SH-SY5Y (cell line): Measurements from ENCODE around the gene GAS1.

Source experiments
- GATA2 ChIP-seq: IDR thresholded peaks from 2 replicates; pipeline ENCODE4 v1.6.1; 2011; ENCODE audit warnings: mild to moderate bottlenecking, low read depth, low read length
- GATA3 ChIP-seq: IDR thresholded peaks from 2 replicates; pipeline ENCODE4 v1.6.1; 2011; ENCODE audit warnings: low read depth, mild to moderate bottlenecking, low read length, moderate library complexity

DNA sequence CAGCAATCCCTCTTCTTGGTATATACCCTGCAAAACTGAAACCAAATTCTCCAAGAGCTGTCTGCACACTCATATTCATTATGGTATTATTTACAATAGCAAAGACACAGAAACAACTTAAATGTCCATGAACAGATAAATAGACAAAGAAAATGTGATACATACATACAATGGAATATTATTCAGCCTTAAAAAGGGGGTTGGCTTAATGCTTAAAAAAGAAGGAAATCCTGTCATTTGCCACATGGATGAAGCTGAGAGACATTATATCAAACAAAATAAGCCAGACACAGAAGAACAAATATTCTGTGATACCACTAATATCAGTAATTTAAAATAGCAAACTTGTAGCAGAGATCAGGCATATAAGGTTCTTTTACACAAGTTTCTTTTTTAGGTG is 46.5 kb upstream of the GAS1 start:
- TF ChIP-seq GATA3 (no peak), GATA2 (no peak)
